Dendritic cell treated with granulocyte-macrophage colony-stimulating factor and Interleukin-4, amounts not matched to agents 40 ng/mL and 50 ng/mL, for 4 days (primary cell): Measurements from ENCODE around the gene TEX264.

Experiments used
- H3K27ac Mint-ChIP-seq: one replicate; pipeline ENCODE4 v1.8.0; 2022; ENCODE audit warnings: mild to moderate bottlenecking, mixed read lengths
- H3K27me3 Mint-ChIP-seq: one replicate; pipeline ENCODE4 v1.8.0; 2022; ENCODE audit warnings: mild to moderate bottlenecking, mixed read lengths
- H3K36me3 Mint-ChIP-seq: one replicate; pipeline ENCODE4 v1.8.0; 2022; ENCODE audit warnings: low read depth, mixed read lengths
- H3K4me1 Mint-ChIP-seq: one replicate; pipeline ENCODE4 v1.8.0; 2022; ENCODE audit warnings: low read depth, mixed read lengths
- H3K4me3 Mint-ChIP-seq: one replicate; pipeline ENCODE4 v1.8.0; 2022; ENCODE audit warnings: mild to moderate bottlenecking, moderate library complexity, mixed read lengths
- H3K9me3 Mint-ChIP-seq: one replicate; pipeline ENCODE4 v1.8.0; 2022; ENCODE audit warnings: mixed read lengths
- intact Hi-C: fragments of 100-400 bp; cut with micrococcal nuclease; formaldehyde crosslinking; loops from one replicate; pipeline ENCODE4 v1.15.0; 2022

TEX264 gene

DNA sequence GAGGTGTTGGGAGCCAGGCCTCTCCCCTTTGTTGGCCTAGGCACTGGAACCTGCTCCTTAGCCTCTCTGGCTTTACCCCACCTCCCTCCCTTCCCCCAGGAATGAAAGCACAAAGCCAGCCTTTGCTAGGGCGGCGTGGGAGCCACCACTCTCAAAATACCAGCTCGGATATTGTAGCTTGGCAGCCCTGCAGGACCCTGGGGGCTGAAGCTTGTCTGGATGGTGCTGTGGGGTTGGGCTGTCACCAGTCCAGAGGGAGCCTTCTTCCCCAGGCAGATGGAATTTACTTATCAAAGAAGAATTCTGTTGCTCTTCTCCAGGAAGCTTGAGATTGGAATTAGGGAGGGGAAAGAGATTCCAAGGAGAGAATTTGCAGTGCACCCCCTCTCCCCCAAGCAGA is 20.9 kb downstream of the TEX264 start:
- peaks cover 97% of the 10 kb centered on the region for H3K36me3 Mint-ChIP-seq
- H3K27ac Mint-ChIP-seq: no peak overlapping the region
- no peaks in the 10 kb centered on the region for H3K27me3 Mint-ChIP-seq
- H3K4me3 Mint-ChIP-seq: no peak overlapping the region
- H3K4me1 Mint-ChIP-seq: peaks cover 8% of the 10 kb centered on the region
- intact Hi-C loops: no loop called here
- no peaks in the 10 kb centered on the region for H3K9me3 Mint-ChIP-seq

- H3K27me3 Mint-ChIP-seq: no peaks in the 10 kb centered on the region
- no peak overlapping the region for H3K4me3 Mint-ChIP-seq
- no peaks in the 10 kb centered on the region for H3K9me3 Mint-ChIP-seq
- peaks cover 5% of the 10 kb centered on the region for H3K4me1 Mint-ChIP-seq
- H3K36me3 Mint-ChIP-seq: peaks cover 97% of the 10 kb centered on the region
- intact Hi-C loops: no loop called here
- no peak overlapping the region for H3K27ac Mint-ChIP-seq
Measured at GRCh38 chr3:51692980-51693395, 21.9 kb downstream of the TEX264 start.

DNA sequence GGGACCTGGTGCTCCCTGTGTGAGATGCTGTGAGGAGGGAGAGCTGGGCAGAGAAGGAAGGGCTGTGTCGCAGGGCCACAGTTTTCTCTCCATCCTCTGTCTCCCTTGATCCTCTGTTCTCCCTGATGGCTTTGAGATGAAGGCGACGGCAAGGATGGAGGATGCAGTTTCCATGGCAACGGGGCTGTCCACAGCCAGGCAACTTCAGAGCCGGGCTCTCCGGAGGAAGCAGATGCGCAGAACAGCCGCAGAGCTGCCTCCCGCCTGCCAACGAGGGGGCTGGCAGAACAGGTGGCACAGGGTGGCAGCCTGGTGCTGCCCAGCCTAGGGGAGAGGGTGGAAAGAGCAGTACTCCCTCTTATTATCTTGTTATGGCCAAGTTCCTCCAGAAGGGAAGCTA is 25.9 kb downstream of the TEX264 start:
- no peaks in the 10 kb centered on the region for H3K9me3 Mint-ChIP-seq
- no peaks in the 10 kb centered on the region for H3K4me1 Mint-ChIP-seq
- H3K27ac Mint-ChIP-seq: no peak overlapping the region
- H3K4me3 Mint-ChIP-seq: no peak overlapping the region
- intact Hi-C loops: no loop called here
- no peaks in the 10 kb centered on the region for H3K27me3 Mint-ChIP-seq
- H3K36me3 Mint-ChIP-seq: peaks cover 97% of the 10 kb centered on the region

GRCh38 chr3:51698209-51698608 is 27.2 kb downstream of the TEX264 start:
- intact Hi-C loops: no loop called here
- Mint-ChIP-seq H3K4me1 (peaks cover 4% of the 10 kb centered on the region), H3K27me3 (no peaks in the 10 kb centered on the region), H3K27ac (no peak overlapping the region), H3K4me3 (no peak overlapping the region), H3K9me3 (no peaks in the 10 kb centered on the region), H3K36me3 (peaks cover 97% of the 10 kb centered on the region)

- Mint-ChIP-seq H3K4me1 (peaks cover 16% of the 10 kb centered on the region), H3K27ac (no peak overlapping the region)
- intact Hi-C loops: no loop called here
Measured at GRCh38 chr3:51700403-51700802, 29.4 kb downstream of the TEX264 start.

GRCh38 chr3:51702156-51702555 is 31.1 kb downstream of the TEX264 start:
- peaks cover 14% of the 10 kb centered on the region for H3K27me3 Mint-ChIP-seq
- intact Hi-C loops: no loop called here
- H3K36me3 Mint-ChIP-seq: peaks cover 96% of the 10 kb centered on the region
- no peak overlapping the region for H3K4me3 Mint-ChIP-seq
- H3K4me1 Mint-ChIP-seq: peaks cover 28% of the 10 kb centered on the region
- H3K9me3 Mint-ChIP-seq: no peaks in the 10 kb centered on the region
- H3K27ac Mint-ChIP-seq: no peak overlapping the region

More at GRCh38 chr3:51700403-51700802, 29.4 kb downstream of the TEX264 start:
- H3K27me3 Mint-ChIP-seq: no peaks in the 10 kb centered on the region
- peaks cover 99% of the 10 kb centered on the region for H3K36me3 Mint-ChIP-seq
- no peak overlapping the region for H3K4me3 Mint-ChIP-seq
- H3K9me3 Mint-ChIP-seq: no peaks in the 10 kb centered on the region

GRCh38 chr3:51703068-51703760 is 32.2 kb downstream of the TEX264 start:
- Mint-ChIP-seq H3K9me3 (no peaks in the 10 kb centered on the region), H3K27ac (no peak overlapping the region), H3K36me3 (peaks cover 90% of the 10 kb centered on the region), H3K4me3 (no peak overlapping the region), H3K27me3 (peaks cover 24% of the 10 kb centered on the region), H3K4me1 (peaks cover 28% of the 10 kb centered on the region)
- intact Hi-C loops: no loop called here

DNA sequence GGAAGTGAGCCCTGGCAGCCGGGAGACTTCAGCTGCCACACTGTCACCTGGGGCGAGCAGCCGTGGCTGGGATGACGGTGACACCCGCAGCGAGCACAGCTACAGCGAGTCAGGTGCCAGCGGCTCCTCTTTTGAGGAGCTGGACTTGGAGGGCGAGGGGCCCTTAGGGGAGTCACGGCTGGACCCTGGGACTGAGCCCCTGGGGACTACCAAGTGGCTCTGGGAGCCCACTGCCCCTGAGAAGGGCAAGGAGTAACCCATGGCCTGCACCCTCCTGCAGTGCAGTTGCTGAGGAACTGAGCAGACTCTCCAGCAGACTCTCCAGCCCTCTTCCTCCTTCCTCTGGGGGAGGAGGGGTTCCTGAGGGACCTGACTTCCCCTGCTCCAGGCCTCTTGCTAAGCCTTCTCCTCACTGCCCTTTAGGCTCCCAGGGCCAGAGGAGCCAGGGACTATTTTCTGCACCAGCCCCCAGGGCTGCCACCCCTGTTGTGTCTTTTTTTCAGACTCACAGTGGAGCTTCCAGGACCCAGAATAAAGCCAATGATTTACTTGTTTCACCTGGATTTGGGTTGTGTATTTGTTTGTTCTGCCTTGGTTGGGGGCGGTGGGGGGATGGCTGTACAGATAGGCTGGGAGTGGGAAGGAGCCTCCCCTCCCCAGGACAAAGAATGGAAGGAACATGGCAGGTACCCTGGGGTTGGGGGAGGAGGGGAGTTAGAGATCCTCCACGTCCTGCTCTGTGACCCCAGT is 32.9 kb downstream of the TEX264 start:
- H3K36me3 Mint-ChIP-seq: peaks cover 83% of the 10 kb centered on the region
- no peaks in the 10 kb centered on the region for H3K9me3 Mint-ChIP-seq
- peaks cover 28% of the 10 kb centered on the region for H3K4me1 Mint-ChIP-seq
- no peak overlapping the region for H3K4me3 Mint-ChIP-seq
- peaks cover 24% of the 10 kb centered on the region for H3K27me3 Mint-ChIP-seq
- intact Hi-C loops: no loop called here
- H3K27ac Mint-ChIP-seq: no peak overlapping the region

- Mint-ChIP-seq H3K4me3 (no peak overlapping the region), H3K27ac (no peak overlapping the region), H3K36me3 (peaks cover 77% of the 10 kb centered on the region), H3K4me1 (peaks cover 28% of the 10 kb centered on the region), H3K9me3 (no peaks in the 10 kb centered on the region), H3K27me3 (peaks cover 24% of the 10 kb centered on the region)
- intact Hi-C loops: no loop called here
Measured at GRCh38 chr3:51704511-51704950, 33.5 kb downstream of the TEX264 start.

DNA sequence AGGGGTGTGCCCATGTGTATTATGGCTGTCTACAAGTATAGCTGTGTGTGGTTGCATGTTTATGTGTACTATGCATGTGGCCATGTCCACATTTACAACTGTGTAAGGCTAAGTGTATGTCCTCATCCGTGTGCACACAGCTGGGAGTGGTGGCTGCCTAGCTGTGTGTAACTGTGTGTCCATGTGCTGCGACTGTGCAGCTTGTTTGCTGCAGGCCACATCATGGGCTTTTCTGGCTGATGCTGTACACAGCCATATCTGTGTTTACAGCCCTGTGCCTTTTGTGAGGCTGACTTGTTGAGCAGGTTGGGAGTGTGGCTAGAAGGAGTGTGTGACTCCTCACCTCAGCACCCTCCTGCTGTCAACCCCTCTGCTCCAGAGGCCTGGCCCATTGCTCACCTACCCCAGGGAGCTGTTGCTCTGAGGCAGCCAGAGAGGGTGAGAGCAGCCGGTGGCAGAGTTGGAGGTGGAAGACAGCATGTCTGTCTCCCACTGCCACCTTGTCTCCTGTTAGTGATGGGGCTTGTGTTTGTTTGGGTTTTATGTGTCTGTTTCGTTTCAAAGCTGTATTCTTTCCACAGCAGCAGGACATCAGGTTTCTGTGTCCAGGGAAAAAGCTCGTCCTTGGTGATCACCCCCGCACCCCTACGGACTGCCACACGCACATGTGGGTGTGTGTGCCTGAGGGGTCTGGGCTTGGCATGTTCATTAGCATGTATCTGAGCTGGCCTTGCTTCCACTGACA is 34.4 kb downstream of the TEX264 start:
- no peak overlapping the region for H3K27ac Mint-ChIP-seq
- H3K9me3 Mint-ChIP-seq: no peaks in the 10 kb centered on the region
- peaks cover 68% of the 10 kb centered on the region for H3K36me3 Mint-ChIP-seq
- peaks cover 24% of the 10 kb centered on the region for H3K27me3 Mint-ChIP-seq
- peaks cover 28% of the 10 kb centered on the region for H3K4me1 Mint-ChIP-seq
- intact Hi-C loops: no loop called here
- H3K4me3 Mint-ChIP-seq: no peak overlapping the region

- peaks cover 28% of the 10 kb centered on the region for H3K4me1 Mint-ChIP-seq
- peaks cover 24% of the 10 kb centered on the region for H3K27me3 Mint-ChIP-seq
- peaks cover 62% of the 10 kb centered on the region for H3K36me3 Mint-ChIP-seq
- H3K27ac Mint-ChIP-seq: no peak overlapping the region
- H3K4me3 Mint-ChIP-seq: no peak overlapping the region
- H3K9me3 Mint-ChIP-seq: no peaks in the 10 kb centered on the region
- intact Hi-C loops: no loop called here
Measured at GRCh38 chr3:51706021-51706485, 35.0 kb downstream of the TEX264 start.

GRCh38 chr3:51706788-51707731 is 36.0 kb downstream of the TEX264 start, which contains the start of gene GRM2:
Gene GRM2, plus strand, starts transcription at chr3:51707068. Its CDS starts 1,916 bp downstream, at chr3:51708984.
- Mint-ChIP-seq H3K4me3 (no peak within 1 kb of the TSS), H3K9me3 (no peaks in the 10 kb centered on the region), H3K27ac (no peak within 1 kb of the TSS), H3K27me3 (peaks cover 24% of the 10 kb centered on the region), H3K4me1 (peaks cover 28% of the 10 kb centered on the region), H3K36me3 (peaks cover 52% of the 10 kb centered on the region)
- intact Hi-C loops: no loop called here

GRCh38 chr3:51708216-51708845 is 37.3 kb downstream of the TEX264 start:
- Mint-ChIP-seq H3K4me3 (no peak overlapping the region), H3K27ac (no peak overlapping the region), H3K27me3 (peaks cover 24% of the 10 kb centered on the region), H3K36me3 (peaks cover 39% of the 10 kb centered on the region), H3K4me1 (peaks cover 23% of the 10 kb centered on the region), H3K9me3 (no peaks in the 10 kb centered on the region)
- intact Hi-C loops: no loop called here
